OCI-LY3 (cell line): ENCODE results near the gene CNMD.

Source experiments
- H2AFZ ChIP-seq: fragments of 200-600, 300-600 bp; shearing (Covaris generic); 2 replicates; pipeline ENCODE4 v1.6.0; 2014; ENCODE audit warnings: antibody characterized with exemption, low read depth, low read length
- H3K27ac ChIP-seq: fragments of 200-600, 300-600 bp; sonication (generic); 2 replicates; pipeline ENCODE4 v1.5.1; 2014; ENCODE audit warnings: mild to moderate bottlenecking, low read length, moderate library complexity, mixed read lengths
- H3K27me3 ChIP-seq: fragments of 200-600, 300-600 bp; sonication (generic); 2 replicates; pipeline ENCODE4 v1.6.1; 2014; ENCODE audit warnings: low read depth, low read length, mixed read lengths
- H3K36me3 ChIP-seq: fragments of 200-600, 300-600 bp; sonication (generic); replicated peaks from 2 replicates; pipeline ENCODE3; 2014; ENCODE audit warnings: low read depth, low read length, mixed read lengths
- H3K4me1 ChIP-seq: fragments of 300-600, 200-600 bp; sonication (generic); 2 replicates; pipeline ENCODE4 v1.6.1; 2014; ENCODE audit warnings: low read length, mixed read lengths
- H3K4me2 ChIP-seq: fragments of 200-600, 300-600 bp; sonication (generic); 2 replicates; pipeline ENCODE4 v1.6.1; 2014; ENCODE audit warnings: low read length, mixed read lengths
- H3K4me3 ChIP-seq: fragments of 300-600, 200-600 bp; sonication (generic); 2 replicates; pipeline ENCODE4 v1.5.1; 2014; ENCODE audit warnings: antibody characterized with exemption, mild to moderate bottlenecking, low read length, moderate library complexity
- H3K79me2 ChIP-seq: fragments of 300-600, 200-600 bp; shearing (Covaris generic); 2 replicates; pipeline ENCODE4 v1.6.1; 2014; ENCODE audit warnings: mild to moderate bottlenecking, low read length, mixed read lengths
- H3K9ac ChIP-seq: fragments of 300-600, 200-600 bp; shearing (Covaris generic); 2 replicates; pipeline ENCODE4 v1.6.0; 2014; ENCODE audit warnings: mild to moderate bottlenecking, low read length, moderate library complexity
- H3K9me3 ChIP-seq: fragments of 200-600, 300-600 bp; shearing (Covaris generic); 2 replicates; pipeline ENCODE4 v1.6.1; 2014; ENCODE audit warnings: low read length, mixed read lengths; ENCODE audit not compliant: insufficient read depth
- H4K20me1 ChIP-seq: fragments of 200-600, 300-600 bp; sonication (generic); 2 replicates; pipeline ENCODE4 v1.6.1; 2016; ENCODE audit warnings: low read length, mixed read lengths; ENCODE audit not compliant: insufficient read depth
- CTCF ChIP-seq: fragments of 200-600, 300-600 bp; sonication (generic); IDR thresholded peaks from 2 replicates; pipeline ENCODE4 v1.5.1; 2014; ENCODE audit warnings: antibody characterized with exemption, low read length, low read depth
- EZH2phosphoT487 ChIP-seq: fragments of 200-600 bp; shearing (Covaris generic); IDR thresholded peaks from 2 replicates; pipeline ENCODE4 v1.6.1; 2018; ENCODE audit warnings: antibody characterized with exemption, mixed run types, low read depth

CNMD gene

DNA sequence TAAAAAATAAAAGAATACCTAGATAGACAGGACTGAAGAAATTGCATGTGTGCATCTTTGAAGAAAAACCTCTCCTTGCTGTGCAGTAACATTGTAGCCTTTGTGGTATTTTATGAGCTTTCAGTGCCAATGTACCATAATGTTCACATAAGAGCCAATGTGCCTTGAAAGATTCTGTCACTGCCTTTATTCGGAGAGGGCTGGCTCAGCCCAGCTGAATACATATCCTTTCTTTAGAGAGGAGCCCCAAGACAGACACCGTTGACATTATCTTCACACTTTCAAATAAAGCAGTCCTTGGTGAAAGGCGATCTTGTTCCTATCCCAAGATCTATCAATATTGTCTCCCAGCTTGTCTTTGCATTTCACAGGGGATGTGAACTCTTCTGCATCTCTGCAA is 18.5 kb upstream of the CNMD start:
- H4K20me1 ChIP-seq, result no peaks in the 10 kb centered on the region
- H3K36me3 ChIP-seq, result no peaks in the 10 kb centered on the region
- no peaks in the 10 kb centered on the region for H3K9me3 ChIP-seq
- TF ChIP-seq CTCF, result no peak
- no peak for TF ChIP-seq EZH2phosphoT487
- H3K4me2 ChIP-seq, result no peak overlapping the region
- no peaks in the 10 kb centered on the region for H3K27me3 ChIP-seq
- H3K79me2 ChIP-seq, result no peaks in the 10 kb centered on the region
- no peak overlapping the region for H3K4me3 ChIP-seq
- no peak overlapping the region for H3K9ac ChIP-seq
- no peak overlapping the region for H3K27ac ChIP-seq
- H2AFZ ChIP-seq, result no peak overlapping the region
- H3K4me1 ChIP-seq, result peaks cover 8% of the 10 kb centered on the region

DNA sequence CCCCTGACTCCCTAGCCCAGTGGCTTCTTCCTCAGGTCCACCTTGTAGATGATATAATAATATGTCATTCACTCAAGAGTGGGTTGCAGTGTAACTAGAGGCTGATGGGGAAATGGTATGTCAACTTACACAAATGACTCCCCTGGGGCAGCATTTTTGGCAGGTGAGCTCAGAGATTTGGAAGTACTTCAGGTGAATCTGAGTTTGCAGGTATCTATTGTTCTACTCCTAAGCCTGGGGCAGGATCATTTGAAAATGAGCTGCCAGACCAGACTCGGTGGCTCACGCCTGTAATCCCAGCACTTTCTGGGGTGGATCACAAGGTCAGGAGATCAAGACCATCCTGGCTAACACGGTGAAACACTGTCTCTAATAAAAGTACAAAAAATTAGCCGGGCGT is 11.6 kb upstream of the CNMD start:
- no peaks in the 10 kb centered on the region for H3K9me3 ChIP-seq
- H3K4me2 ChIP-seq, result no peak overlapping the region
- H3K9ac ChIP-seq, result no peak overlapping the region

DNA sequence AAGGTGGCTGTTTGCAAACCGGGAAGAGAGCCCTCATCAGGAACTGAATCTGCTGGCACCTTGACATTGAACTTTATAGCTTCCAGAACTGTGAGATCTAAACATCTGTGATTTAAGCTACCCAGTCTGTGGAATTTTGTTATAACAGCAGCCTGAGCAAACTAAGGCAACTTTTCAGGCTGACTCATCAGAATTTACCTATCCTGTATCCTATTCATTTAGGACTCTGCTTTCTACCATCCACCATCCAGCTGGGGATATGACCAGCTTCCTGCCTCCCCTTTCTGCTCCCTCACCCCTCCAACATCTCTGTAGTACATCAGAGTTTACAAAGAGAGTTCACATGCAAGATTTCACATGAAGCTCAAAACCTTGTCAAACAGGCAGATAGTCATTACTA is 11.1 kb upstream of the CNMD start:
- H3K9me3 ChIP-seq, result no peaks in the 10 kb centered on the region
- no peaks in the 10 kb centered on the region for H3K79me2 ChIP-seq
- H3K27ac ChIP-seq, result no peak overlapping the region
- no peaks in the 10 kb centered on the region for H4K20me1 ChIP-seq
- peaks cover 3% of the 10 kb centered on the region for H3K4me1 ChIP-seq
- H3K9ac ChIP-seq, result no peak overlapping the region
- H3K36me3 ChIP-seq, result no peaks in the 10 kb centered on the region
- TF ChIP-seq EZH2phosphoT487 (no peak), CTCF (no peak)
- no peak overlapping the region for H3K4me3 ChIP-seq
- no peak overlapping the region for H2AFZ ChIP-seq
- H3K27me3 ChIP-seq, result peaks cover 9% of the 10 kb centered on the region
- H3K4me2 ChIP-seq, result no peak overlapping the region

More for the DNA sequence above, 11.6 kb upstream of the CNMD start:
- H3K79me2 ChIP-seq, result no peaks in the 10 kb centered on the region
- no peak overlapping the region for H3K27ac ChIP-seq
- H2AFZ ChIP-seq, result no peak overlapping the region
- H3K4me1 ChIP-seq, result peaks cover 8% of the 10 kb centered on the region
- H3K36me3 ChIP-seq, result no peaks in the 10 kb centered on the region
- H3K4me3 ChIP-seq, result no peak overlapping the region
- TF ChIP-seq CTCF, result no peak
- TF ChIP-seq EZH2phosphoT487, result no peak
- no peaks in the 10 kb centered on the region for H4K20me1 ChIP-seq
- H3K27me3 ChIP-seq, result peaks cover 4% of the 10 kb centered on the region; the same call in 1 of the 2 replicates

DNA sequence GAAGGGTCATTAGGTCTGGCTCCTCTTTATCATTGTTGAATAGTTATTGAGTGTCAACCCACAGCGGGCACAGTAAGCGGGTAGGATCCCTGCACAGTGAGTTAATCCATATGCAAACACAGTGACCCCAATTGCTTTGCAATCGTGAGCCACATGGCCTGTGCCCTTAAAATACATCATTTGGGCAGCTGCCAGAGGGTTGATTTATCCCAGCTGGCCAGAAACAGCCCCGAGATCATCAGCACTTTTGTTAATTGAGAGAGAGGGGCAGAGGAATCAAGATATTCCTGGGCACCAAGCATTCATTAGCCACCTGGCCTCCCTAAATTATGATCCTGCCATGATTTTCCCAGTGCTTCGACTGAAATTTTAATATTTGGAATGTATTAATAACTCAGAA is 9.8 kb upstream of the CNMD start:
- TF ChIP-seq EZH2phosphoT487 (no peak), CTCF (no peak)
- no peaks in the 10 kb centered on the region for H3K79me2 ChIP-seq
- H3K4me2 ChIP-seq, result no peak overlapping the region
- no peaks in the 10 kb centered on the region for H3K36me3 ChIP-seq
- H3K9me3 ChIP-seq, result no peaks in the 10 kb centered on the region
- H3K4me1 ChIP-seq, result no peaks in the 10 kb centered on the region
- H3K9ac ChIP-seq, result no peak overlapping the region
- H3K27ac ChIP-seq, result no peak overlapping the region
- no peak overlapping the region for H2AFZ ChIP-seq
- no peaks in the 10 kb centered on the region for H4K20me1 ChIP-seq
- no peak overlapping the region for H3K4me3 ChIP-seq
- peaks cover 12% of the 10 kb centered on the region for H3K27me3 ChIP-seq
